ENCODE data around the gene WDR43. TPM values are rescaled to one million over a fixed set of nuclear protein-coding genes. Genes with fewer than 3 reads are reported as not detected.
A peak's percentile ranks its signal among the peaks of the same experiment; 100 is the strongest.

WDR43 gene
- total RNA-seq, 1 donor from 2014 or later: 37.6 TPM

DNA sequence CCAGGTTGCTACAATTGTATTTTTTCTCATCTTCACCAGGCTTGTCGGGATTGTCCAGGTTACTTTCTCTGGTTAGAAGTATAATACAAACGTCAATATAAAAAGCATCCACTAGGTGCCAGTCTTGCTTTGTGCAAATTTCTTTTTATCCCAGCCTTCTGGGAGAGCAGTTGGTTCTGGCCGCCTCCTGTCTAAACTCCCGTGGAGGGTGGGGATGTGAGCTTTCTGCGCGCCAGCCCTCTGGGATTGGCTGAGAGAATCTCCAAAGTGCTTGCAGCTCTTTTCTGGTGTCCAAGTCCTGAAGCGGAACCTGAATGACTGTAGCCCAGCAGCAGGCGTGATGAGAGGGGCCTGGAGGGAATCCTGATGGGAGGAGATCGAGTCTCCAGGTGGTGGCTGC, 64.2 kb downstream of the WDR43 start:
- Mint-ChIP-seq H3K4me3 (ENCODE audit: unreplicated experiment) (no peak overlapping the region), H3K4me1 (ENCODE audit: low read depth) (peaks cover 13% of the 10 kb centered on the region), H3K9me3 (ENCODE audit: low read depth) (no peaks in the 10 kb centered on the region), H3K27me3 (ENCODE audit: low read depth) (no peaks in the 10 kb centered on the region), H3K36me3 (ENCODE audit: low read depth) (no peaks in the 10 kb centered on the region), H3K27ac (ENCODE audit: unreplicated experiment) (no peak overlapping the region)
- TF ChIP-seq, protein P1, sequence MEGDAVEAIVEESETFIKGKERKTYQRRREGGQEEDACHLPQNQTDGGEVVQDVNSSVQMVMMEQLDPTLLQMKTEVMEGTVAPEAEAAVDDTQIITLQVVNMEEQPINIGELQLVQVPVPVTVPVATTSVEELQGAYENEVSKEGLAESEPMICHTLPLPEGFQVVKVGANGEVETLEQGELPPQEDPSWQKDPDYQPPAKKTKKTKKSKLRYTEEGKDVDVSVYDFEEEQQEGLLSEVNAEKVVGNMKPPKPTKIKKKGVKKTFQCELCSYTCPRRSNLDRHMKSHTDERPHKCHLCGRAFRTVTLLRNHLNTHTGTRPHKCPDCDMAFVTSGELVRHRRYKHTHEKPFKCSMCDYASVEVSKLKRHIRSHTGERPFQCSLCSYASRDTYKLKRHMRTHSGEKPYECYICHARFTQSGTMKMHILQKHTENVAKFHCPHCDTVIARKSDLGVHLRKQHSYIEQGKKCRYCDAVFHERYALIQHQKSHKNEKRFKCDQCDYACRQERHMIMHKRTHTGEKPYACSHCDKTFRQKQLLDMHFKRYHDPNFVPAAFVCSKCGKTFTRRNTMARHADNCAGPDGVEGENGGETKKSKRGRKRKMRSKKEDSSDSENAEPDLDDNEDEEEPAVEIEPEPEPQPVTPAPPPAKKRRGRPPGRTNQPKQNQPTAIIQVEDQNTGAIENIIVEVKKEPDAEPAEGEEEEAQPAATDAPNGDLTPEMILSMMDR (IDR thresholded peaks at IDR 0.05): peak; percentile 90
- no peak for DNase-seq (ENCODE audit: low spot score)

DNA sequence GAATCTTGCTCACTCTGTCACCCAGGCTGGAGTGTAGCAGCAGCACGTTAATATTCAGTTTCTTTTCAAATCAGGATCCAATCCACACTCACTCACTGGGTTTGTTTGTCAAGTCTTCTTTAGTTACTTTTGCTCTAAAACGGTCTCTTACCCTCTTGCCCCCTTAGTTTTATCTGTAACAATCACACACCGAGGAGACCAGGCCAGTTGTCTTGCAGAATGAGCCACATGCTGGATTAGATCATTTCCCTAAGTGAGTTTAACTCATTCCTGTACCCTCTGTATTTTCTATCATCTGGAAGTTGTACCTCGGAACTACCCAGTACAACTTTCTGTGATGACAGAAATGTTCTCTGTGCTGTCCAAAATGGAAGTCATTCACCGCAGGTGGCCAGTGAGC, 65.9 kb downstream of the WDR43 start:
- H3K36me3 Mint-ChIP-seq (ENCODE audit: low read depth): no peaks in the 10 kb centered on the region
- TF ChIP-seq, protein P1 (IDR thresholded peaks at IDR 0.05): no peak
- no peak overlapping the region for H3K27ac Mint-ChIP-seq (ENCODE audit: unreplicated experiment)
- no peak overlapping the region for H3K4me3 Mint-ChIP-seq (ENCODE audit: unreplicated experiment)
- no peaks in the 10 kb centered on the region for H3K27me3 Mint-ChIP-seq (ENCODE audit: low read depth)
- H3K4me1 Mint-ChIP-seq (ENCODE audit: low read depth): peaks cover 13% of the 10 kb centered on the region
- H3K9me3 Mint-ChIP-seq (ENCODE audit: low read depth): no peaks in the 10 kb centered on the region
- DNase-seq (ENCODE audit: low spot score): no peak

DNA sequence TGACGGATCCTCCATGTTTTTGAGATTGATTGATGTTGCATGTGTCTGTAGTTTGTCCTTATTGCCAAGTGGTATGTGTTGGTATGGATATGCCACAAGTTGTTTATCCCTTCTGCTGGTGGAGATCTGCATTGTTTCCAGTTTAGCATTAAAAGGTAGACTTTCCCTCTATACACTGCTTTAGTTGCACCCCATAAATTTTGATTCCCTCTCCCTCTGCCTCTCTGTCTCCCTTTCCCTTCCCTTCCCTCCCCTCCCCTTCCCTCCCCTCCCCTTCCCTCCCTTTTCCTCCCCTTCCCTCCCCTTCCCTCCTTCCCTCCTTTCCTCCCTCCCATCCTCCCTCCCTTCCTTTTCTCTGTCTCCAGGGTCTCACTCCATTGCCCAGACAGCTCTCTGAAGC, 68.0 kb downstream of the WDR43 start:
- no peak overlapping the region for H3K4me3 Mint-ChIP-seq (ENCODE audit: unreplicated experiment)
- H3K27ac Mint-ChIP-seq (ENCODE audit: unreplicated experiment): no peak overlapping the region
- DNase-seq (ENCODE audit: low spot score): no peak
- H3K9me3 Mint-ChIP-seq (ENCODE audit: low read depth): no peaks in the 10 kb centered on the region
- H3K27me3 Mint-ChIP-seq (ENCODE audit: low read depth): no peaks in the 10 kb centered on the region
- peaks cover 2% of the 10 kb centered on the region for H3K4me1 Mint-ChIP-seq (ENCODE audit: low read depth)
- H3K36me3 Mint-ChIP-seq (ENCODE audit: low read depth): no peaks in the 10 kb centered on the region
- TF ChIP-seq, protein P1 (IDR thresholded peaks at IDR 0.05): no peak

DNA sequence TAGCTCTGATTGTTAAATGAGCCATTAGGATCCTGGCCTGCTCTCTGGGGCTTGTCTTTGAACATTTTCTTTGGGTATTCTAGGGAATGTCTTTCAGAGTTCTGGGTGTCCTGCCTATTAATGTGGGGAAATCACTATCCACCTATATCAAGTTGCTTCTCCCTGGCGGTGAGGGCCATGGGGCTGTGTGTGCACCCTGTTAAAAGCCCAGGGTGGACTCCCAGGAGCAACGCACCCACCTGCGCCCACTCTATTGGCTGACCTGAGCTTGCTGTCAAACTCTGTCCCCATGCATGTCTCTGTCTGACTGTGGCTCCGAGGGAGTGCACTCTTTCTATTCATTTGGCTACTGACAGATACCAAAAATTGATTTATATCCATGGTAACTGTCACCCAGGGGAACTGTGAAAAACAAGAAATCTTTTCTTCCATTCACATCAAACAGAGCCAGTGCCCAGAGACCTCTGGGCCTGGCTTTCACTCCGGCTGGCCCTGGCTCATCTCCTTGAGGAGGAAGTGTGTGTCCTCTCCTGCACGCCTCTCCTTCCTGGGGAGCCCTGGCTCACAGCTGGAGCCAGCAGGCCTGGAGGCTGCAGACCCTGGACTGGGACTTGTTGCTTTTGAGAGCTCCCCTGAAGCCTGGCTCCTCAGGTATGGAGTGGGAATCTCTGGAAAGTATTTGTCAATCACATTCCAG, 76.1 kb downstream of the WDR43 start:
- no peak overlapping the region for H3K4me3 Mint-ChIP-seq (ENCODE audit: unreplicated experiment)
- H3K27me3 Mint-ChIP-seq (ENCODE audit: low read depth): no peaks in the 10 kb centered on the region
- peak; percentile 74 for DNase-seq (ENCODE audit: low spot score)
- no peaks in the 10 kb centered on the region for H3K4me1 Mint-ChIP-seq (ENCODE audit: low read depth)
- no peaks in the 10 kb centered on the region for H3K36me3 Mint-ChIP-seq (ENCODE audit: low read depth)
- TF ChIP-seq, protein P1 (IDR thresholded peaks at IDR 0.05): no peak
- H3K27ac Mint-ChIP-seq (ENCODE audit: unreplicated experiment): no peak overlapping the region
- no peaks in the 10 kb centered on the region for H3K9me3 Mint-ChIP-seq (ENCODE audit: low read depth)

DNA sequence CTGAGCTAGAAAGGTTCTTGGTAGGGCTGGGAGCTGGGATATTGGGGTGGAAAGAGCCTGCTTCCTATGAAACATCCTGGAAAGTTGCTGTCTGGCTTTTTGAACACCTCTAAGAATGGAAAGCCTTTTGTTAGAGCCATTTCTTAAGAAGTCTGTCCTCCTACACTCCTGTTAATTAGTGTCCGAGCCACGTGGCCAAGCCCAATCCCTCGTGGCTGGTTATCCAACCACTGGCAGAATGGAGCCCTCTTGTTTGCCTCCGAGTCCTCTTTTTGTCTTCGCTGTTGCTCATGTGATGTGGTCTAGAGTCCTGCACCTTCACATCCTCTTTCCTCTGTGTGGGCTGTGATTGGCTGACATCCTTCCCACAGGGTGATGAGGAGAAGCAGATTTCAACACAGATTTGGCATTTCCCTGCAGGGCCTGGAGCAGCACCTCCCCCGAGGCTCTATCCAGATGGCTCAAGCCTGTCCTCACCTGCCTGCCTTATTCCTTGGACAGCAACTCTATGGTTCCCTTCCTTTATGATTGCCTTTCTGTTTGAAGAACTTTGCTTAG, 78.4 kb downstream of the WDR43 start:
- no peak overlapping the region for H3K27ac Mint-ChIP-seq (ENCODE audit: unreplicated experiment)
- H3K36me3 Mint-ChIP-seq (ENCODE audit: low read depth): no peaks in the 10 kb centered on the region
- TF ChIP-seq, protein P1 (IDR thresholded peaks at IDR 0.05): no peak
- peaks cover 7% of the 10 kb centered on the region for H3K4me1 Mint-ChIP-seq (ENCODE audit: low read depth)
- no peaks in the 10 kb centered on the region for H3K9me3 Mint-ChIP-seq (ENCODE audit: low read depth)
- no peaks in the 10 kb centered on the region for H3K27me3 Mint-ChIP-seq (ENCODE audit: low read depth)
- H3K4me3 Mint-ChIP-seq (ENCODE audit: unreplicated experiment): no peak overlapping the region
- peak; percentile 29 for DNase-seq (ENCODE audit: low spot score)

Measured in chondrocyte (in vitro differentiated cells).